T-helper 2 cell (primary cell): Measurements from ENCODE around the gene EMILIN2.
A peak's percentile ranks its signal among the peaks of the same experiment; 100 is the strongest.
"Not testable (repeated sequence)": the region's sequence is repeated elsewhere in the genome, so short reads cannot be mapped to it uniquely, and the experiment has no call there.

Experiments
- DNase-seq, 5 experiments: peaks; one replicate each; pipeline versions ENCODE4 v3.0.0 to v3.0.0-alpha.2; 2012 to 2022
- total RNA-seq, 2 donors: gene quantifications; one replicate each; lab custom pipeline; 2026; lab: John Stamatoyannopoulos, UW

EMILIN2 gene
- 8.9 to 14.7 reads per million in 2 donors for total RNA-seq

DNA sequence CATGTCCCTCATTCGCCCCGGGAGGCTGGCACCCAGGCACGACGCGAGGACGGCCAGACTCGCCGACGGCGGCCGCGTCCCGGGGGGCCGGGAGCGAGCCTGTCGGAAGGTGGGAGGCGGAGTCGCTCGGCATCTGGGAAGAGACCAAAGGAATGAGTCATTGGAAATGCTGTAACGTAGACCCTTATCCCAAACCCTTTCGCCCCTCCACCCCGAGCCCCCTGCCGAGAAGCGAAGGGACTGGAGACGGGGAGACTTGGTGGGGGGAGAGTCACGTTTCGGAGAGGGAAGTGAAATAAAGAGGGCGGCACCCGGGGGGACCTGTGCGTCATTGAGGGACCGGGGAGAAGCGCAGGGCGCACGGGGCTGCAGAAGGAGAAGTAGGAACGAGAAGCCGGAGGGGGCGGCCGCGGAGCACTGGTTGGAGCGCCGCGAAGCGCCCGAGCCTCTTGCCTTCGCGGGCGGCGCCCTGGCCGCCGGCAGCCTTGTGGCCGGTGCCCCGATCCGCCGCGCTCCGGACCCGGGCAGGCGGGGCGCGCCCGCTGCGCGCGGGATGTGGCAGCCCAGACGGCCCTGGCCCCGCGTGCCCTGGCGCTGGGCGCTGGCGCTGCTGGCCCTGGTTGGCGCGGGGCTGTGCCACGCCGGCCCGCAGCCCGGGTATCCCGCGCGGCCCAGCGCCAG, at the start of gene EMILIN2:
Gene EMILIN2 (plus strand): TSS at position 371 of the 681 bp plus-strand sequence. CDS start 183 bp downstream, at position 554.
- DNase-seq, result peak in 4 of 5 experiments; percentile 8 to 39 (median 16)

DNA sequence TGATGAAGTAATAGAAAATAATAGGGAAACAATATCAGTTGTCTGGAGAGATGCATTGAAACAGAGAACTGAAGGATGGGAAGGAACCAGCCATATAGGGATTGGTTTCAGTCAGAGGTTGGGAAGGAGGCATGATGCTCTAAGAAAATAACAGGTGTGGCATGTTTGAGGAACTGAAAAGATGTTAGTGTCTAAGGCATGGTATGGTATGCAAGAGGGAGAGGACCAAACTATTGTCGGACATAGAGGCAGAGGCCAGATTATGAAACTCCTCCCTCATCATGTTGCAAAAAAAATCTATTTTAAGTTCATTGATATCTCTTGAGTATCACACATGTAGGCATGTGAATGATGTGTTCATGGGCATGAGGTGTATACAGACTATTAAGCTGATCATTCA, 48.9 kb upstream of the EMILIN2 start:
- DNase-seq, result no peak

DNA sequence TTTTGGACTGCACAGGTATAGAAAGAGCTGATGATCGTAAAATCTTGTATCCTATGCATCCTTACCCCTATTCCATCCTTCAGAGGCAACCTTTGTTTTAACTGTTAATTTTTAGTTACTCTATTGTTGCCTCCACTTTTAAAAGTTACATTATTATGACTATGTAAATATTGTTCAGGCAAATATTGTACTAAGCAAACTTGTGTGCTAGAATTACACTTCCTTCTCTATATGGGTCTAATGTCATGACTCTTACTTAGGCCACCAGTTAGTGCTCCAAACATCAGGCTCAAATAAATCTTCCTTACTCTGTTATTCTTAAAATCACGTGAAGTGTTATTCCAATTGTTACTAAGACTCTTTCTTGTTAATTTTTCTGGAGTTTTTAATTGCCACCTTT, 47.4 kb upstream of the EMILIN2 start:
- no peak for DNase-seq

DNA sequence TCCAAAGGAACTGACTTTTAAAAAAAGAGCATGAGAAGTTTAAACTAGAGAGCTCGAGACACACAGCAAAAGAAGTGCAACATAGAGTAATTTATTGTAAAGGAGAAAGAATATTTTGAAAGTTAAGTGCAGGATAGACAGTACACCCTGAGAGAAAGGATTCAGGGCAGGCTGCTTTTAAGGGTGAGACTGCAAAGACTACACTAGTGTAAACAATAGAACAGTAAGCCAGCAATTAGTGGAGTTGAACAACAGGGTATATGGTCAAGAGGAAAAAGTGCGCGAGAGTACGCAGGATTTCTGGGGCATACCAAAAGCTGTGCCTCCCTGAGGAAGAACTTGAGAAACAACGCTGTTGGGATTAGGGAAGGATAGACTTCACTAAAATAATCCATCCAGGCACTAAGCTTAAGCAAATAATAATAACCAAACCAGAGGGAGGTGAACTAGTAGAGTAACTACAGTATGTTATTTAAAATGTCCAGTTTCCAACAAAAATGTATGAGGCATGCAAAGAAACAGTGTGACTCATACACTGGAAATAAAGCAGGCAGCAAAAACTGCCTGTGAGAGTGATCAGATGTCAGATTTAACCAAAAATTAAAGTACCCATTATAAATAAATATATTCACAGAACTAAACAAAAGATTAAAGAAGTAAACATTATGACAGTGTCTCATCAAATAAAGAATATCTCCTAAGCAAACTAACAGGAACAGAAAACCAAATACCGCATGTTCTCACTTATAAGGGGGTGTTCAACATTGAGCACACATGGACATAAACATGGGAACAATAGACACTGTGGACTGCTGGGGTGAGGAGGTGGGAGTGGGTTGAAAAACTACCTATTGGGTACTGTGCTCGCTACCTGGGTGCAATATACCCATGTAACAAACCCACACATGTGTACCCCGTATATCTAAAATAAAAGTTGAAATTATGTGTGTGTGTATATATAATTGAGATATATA, 40.5 kb upstream of the EMILIN2 start:
- no peak for DNase-seq

DNA sequence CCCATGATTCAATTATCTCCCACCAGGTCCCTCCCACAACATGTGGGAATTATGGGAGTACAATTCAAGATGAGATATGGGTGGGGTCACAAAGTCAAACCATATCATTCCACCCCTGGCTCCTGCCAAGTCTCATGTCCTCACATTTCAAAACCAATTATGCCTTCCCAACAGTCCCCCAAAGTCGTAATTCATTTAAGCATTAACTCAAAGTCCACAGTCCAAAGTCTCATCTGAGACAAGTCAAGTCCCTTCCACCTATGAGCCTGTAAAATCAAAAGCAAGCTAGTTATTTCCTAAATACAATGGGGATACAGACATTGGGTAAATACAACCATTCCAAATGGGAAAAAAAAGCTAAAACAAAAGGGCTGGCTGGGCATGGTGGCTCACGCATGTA, 38.2 kb upstream of the EMILIN2 start:
- DNase-seq, result not testable (repeated sequence)

DNA sequence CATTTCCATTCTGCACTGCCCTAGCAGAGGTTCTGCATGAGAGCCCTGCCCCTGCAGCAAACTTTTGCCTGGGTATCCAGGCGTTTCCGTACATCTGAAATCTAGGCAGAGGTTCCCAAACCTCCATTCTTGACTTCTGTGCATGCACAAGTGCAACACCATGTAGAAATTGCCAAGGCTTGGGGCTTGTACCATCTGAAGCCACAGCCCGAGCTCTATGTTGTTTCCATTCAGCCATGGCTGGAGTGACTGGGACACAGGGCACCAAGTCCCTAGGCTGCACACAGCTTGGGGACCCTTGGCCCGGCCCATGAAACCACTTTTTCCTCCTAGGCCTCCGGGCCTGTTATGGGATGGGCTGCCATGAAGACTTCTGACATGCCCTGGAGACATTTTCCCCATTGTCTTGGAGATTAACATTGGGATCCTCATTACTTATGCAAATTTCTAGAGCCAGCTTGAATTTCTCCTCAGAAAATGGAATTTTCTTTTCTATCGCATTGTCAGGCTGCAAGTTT, 37.1 kb upstream of the EMILIN2 start:
- not testable (repeated sequence) for DNase-seq

DNA sequence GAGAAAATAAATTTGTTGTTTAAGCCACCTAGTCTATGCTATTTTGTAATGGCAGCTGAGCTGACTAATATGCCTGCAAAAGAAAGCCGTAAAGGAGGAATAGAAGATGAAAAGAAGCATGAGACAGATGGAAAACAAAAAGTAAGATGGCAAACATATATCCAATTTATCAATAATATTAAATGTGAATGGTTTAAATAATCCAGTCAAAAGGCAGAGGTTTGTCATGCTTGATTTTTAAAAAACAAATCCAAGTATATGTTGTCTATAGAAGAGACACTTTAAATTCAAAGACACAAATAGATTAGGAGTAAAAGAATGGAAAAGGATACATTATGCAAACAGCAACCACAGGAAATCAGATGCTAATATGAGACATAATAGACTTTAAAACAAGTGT, 35.4 kb upstream of the EMILIN2 start:
- no peak for DNase-seq

DNA sequence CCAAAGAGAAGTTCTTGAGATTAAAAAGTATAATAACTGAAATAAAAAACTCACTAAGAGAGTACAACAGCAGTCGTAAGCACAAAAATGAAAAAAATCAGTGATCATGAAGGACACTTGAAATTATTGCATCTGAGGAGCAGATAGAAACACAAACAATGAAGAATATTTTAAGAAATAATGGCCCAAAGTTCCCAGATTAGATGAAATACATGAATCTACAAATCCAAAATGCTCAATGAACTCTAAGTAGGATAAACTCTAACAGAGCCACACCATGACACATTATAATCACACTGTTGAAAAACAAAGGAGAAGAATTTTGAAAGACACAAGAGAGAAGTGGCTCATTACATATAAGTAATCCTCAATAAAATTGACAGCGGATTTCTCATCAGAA, 31.9 kb upstream of the EMILIN2 start:
- DNase-seq, result no peak

DNA sequence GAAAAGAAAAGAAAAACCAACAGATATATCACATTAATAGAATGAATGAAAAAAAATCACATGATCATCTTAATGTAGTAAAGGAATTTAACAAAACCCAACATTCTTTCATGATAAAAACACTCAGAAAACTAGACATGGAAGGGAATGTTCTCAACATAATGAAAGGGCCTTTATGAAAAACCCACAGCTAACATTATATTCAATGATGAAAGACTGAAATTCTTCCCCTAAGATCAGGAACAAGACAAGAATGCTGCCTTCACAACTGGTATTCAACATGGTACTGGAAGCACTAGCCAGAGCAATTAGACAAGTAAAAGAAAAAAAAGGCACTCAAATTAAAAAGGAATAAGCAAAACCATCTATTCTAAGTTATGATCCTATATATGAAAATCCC, 28.5 kb upstream of the EMILIN2 start:
- no peak for DNase-seq

DNA sequence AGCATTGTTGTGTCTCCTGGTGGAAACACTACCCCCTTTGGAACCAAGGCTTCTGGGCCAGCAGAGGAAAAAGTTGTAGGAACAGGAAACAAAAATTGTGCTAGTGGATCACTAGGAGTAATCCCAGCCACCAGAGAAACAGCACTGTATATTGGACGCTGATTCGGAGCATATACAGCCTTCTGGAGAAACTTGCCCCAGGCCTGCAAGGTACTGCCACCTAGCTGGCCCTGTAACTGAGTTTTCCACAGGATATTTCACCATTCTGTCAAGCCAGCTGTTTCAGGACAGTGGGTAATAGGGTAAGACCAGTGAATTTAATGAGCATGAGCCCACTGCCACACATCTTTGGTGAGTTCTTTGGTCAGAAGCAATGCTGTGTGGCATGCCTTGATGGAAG, 25.1 kb upstream of the EMILIN2 start:
- DNase-seq, result no peak

DNA sequence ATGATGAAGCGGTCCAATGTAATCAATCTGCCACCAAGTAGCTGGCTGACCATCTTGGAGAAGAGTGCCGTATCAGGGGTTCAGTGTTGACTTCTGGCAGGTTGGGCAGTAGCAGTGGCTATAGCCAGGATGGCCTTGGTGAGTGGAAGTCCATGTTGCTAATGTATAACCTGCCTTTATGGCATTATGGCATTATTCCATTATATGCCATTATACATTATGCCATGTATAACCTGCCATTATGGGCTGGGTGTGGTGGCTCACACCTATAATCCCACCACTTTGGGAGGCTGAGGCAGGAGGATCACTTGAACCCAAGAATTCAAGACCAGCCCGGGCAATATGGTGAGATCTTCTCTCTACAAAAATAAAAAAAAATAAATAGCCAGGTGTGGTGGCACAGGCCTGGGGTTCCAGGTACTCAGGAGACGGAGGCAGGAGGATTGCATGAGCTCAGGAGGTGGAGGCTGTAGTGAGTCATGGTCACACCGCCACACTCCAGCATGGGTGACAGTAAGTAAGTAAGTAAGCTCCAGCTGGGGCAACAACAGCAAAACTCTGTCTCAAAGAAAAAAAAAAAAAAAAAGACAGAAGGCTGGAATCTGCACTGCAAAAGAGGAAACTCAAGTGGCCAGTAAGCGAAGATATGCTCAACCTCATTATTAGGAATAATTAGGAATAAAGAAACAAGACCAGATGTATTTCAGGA, 24.4 kb upstream of the EMILIN2 start:
- no peak for DNase-seq

DNA sequence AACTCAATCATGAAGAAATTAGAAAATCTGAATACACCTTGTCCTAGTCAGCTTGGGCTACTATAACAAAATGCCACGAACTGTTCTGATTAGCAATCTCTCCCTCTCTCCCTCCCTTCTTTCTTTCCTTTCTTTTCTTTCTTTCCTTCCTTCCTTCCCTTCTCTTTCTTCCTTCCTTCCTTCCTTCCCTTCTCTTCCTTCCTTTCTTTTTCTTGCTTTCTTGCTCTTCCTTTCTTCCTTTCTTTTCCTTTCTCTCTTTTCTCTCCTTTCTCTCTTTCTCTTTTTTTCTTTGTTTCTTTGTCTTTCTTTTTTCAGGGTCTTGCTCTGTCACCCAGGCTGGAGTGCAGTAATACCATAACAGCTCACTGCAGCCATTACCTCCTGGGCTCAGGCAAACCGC, 23.6 kb upstream of the EMILIN2 start:
- no peak for DNase-seq

DNA sequence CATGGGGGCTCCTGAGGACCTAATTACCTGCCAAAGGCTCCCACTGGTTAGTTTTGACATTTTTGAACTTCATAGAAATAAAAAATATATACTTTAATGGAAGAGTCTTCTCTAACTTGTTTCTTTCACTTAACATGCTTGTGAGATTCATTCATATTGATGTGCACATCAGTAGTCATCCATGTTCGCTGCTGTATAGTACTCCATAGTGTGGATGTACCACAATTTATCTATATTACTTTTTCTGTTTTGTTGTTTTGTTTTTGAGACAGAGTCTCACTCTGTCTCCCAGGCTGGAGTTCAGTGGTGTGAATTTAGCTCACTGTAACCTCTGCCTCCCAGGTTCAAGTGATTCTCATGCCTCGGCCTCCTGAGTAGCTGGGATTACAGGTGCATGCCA, 22.8 kb upstream of the EMILIN2 start:
- no peak for DNase-seq

DNA sequence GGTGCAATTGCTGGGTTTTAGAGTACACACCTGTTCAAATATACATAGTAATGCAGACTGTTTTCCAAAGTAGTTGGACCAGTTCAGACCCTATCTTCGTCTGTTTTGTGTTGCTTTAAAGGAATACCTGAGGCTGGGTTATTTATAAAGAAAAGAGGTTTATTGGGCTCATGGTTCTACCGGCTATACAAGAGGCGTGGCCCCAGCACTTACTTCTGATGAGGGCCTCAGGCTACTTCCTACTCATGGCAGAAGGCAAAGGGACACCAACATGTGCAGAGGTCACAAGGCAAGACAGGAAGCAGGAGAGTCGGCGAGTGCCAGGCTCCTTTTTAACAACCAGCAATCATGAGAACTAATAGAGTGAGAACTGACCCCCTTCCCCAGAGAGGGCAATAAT, 21.9 kb upstream of the EMILIN2 start:
- no peak for DNase-seq

DNA sequence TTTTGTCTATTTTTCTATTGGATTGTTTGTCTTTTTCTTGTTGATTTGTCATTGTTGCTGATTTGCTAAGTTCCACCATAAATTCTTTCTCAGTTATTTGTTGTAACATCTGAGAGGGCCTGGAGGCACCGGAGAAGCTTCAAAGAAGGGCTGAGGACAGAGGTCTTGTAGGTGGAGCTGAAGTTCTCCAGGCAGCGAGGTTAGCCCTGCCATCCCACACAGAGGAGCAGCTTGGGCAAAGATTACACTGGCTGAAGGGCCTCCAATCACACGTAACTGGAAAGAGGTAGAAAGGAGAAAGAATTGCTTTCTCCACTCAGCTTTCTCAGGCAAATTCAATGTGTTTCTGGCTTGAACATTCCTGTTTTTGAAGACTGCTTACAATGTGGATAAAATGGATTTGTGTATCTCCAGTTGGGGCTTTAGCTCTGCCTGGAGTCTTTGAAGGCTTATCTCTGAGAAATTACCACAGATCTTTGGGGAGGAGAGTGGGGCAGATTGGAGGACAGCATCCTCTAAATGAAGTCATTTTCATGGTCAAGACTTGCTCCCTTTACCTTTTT, 21.1 kb upstream of the EMILIN2 start:
- DNase-seq, result no peak

DNA sequence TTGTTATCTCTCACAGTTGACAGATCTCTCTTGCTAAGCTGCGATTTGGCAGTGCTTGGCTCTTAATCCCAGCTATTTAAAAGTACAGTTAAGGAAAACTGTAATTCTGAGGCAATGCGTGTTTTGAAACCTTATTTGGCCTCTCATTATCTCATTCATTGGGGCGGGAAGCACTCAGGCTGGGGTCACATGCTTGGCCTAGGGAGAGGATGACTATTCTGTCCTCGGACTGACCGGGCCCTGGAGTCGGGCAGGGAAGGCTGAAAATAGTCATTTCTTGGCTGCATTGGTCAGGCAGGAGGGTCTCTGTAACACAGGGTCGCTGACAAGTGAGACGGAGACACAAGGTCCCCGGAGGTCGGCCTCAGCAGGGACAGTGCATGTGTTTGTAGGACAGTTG, 20.2 kb upstream of the EMILIN2 start:
- no peak for DNase-seq

DNA sequence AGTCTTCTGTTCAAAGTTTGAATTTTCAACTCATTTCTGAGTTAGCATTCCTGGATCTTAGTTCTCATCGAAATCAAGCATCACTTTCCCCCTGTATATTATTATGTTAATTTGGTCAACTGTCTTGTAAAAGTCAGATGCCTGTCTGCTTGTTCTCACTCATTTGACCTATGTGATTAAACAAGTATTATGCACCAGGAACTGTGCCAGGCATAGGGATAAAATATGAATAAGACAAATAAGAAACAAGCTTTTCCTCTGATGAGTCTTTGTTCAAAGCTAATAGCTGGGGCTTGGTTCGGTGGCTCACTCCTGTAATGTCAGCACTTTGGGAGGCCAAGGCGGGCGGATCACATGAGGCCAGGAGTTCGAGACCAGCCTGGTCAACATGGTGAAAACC, 19.7 kb upstream of the EMILIN2 start:
- DNase-seq, result no peak

DNA sequence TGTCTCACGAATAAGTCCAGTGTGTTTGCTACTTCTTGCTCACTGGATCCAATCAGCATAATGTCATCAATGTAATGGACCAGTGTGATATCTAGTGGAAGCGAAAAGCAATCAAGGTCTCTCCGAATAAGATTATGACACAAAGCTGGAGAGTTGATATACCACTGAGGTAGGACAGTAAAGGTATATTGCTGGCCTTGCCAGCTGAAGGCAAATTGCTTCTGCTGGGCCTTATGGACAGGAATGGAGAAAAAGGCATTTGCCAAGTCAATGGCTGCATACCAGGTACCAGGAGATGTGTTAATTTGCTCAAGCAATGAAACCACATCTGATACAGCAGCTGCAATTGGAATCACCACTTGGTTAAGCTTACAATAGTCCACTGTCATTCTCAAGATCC, 10.7 kb upstream of the EMILIN2 start:
- DNase-seq, result not testable (repeated sequence)

DNA sequence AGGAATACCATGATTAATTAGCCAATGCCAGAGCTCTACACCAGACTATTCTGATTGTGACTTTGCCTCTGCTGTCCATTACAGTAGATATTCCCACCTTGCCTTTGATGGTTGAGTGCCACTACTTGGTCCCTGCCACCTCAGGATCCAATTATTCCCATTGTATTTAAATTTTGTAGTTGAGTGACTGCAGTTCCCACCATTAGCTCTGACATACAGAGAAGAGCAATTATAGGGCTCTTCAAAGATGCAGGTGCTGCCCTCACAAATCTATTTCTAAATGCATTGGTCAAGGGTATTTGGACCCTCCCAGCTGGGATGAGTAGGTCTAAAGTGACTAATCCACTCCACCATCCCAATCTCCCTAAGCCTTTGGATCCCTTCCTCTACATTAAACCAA, 9.5 kb upstream of the EMILIN2 start:
- DNase-seq, result not testable (repeated sequence)

DNA sequence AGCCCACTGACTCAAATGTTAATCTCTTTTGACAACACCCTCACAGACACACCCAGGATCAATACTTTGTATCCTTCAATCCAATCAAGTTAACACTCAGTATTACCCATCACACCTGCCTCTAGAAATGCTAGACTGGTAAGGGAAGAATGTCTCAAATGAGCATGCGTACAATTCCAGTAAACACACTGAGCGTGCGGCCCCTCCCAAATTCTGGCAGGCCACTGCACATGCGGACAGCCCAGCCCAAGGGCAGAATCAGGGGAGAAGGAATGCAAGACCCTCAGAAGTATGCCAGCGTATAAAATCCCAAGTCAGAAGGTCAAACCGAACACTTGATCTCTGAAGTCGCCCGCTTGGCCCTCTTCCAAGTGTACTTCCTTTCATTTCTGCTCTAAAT, 7.6 kb upstream of the EMILIN2 start:
- DNase-seq, result no peak

DNA sequence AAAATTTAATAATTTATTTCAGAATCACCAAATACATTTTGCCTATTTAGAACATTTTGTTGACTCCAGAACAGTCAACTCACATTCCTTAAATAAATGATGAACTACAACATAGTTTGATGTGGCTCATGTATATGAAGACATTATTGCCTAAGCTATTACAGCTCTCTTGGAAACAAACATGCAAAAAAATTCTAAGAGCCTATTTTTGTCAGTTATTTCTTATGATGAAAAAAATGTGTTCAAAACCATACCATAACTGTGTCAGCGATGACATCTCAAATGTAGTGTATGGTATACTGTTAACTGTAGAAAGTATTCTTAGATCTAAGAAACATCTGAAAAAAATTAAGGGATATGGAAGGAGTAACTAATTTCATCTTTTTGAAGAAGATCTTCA, 6.3 kb upstream of the EMILIN2 start:
- DNase-seq, result no peak

DNA sequence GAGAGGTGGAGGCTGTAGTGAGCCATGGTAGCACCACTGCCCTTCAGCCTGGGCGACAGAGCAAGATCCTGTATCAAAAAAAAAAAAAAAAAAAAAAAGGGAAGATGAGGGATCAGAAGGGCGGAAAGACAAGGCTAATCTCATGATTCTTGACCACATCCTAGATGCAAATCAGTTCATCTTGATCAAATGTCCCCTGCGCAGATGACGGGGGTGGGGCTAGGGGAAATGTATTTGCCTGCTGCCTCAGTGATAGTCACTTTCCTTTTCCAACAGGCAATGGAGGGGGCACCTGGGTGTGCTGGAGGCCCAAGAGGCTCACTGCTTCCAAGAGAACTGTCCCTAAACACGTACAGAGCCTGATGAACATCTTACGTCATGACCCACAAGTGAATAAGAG, 3.7 kb upstream of the EMILIN2 start:
- DNase-seq, result no peak

DNA sequence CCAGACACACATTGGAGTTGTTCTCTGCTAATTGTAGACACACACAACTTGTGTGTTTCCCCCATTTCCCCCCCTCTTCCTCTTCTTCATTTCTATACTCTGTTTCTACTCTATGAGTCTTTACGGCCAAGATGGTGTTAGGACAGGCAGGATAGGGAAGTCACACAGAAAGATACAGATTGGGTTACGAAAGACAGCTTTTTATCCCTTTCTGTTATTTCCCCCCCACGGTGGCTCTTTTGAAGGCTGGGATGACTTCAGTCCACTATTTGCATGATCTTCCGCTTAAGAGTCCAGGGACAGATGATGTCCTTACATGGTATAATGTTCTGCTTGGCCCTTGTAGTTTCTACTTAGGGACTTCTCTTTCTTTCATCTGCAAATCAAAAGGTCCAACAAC, 1.6 kb upstream of the EMILIN2 start:
- no peak for DNase-seq
